CD14-positive monocyte (primary cell): Measurements from ENCODE around the gene AURKAIP1. TPM values are rescaled to one million over a fixed set of nuclear protein-coding genes. Genes with fewer than 3 reads are reported as not detected.

Source experiments
- DNase-seq, 3 donors: peaks; one replicate each; pipeline ENCODE4 v3.0.0-alpha.2; 2011 to 2022
- H2AFZ ChIP-seq: 2 replicates; pipeline ENCODE4 v1.6.0; 2012; ENCODE audit warnings: mild to moderate bottlenecking, low read depth, low read length, inconsistent platforms; ENCODE audit not compliant: insufficient read depth, poor library complexity, severe bottlenecking
- H3K27ac ChIP-seq, 2 donors: 1 replicate in 1 of 2; 2 replicates in 1 of 2; pipeline ENCODE4 v1.5.1; 2012 to 2013; ENCODE audit warnings: low read length in 2 of 2, control low read depth in 1 of 2, inconsistent platforms in 1 of 2, low read depth in 1 of 2, mild to moderate bottlenecking in 1 of 2
- H3K27me3 ChIP-seq, 2 donors: one replicate each; pipeline versions ENCODE4 v1.6.0 to v1.6.1; 2011 to 2013; ENCODE audit warnings: low read length in 2 of 2; ENCODE audit not compliant: control insufficient read depth in 2 of 2, insufficient read depth in 2 of 2
- H3K36me3 ChIP-seq, 2 donors: replicated peaks in 1 of 2; 1 replicate in 1 of 2; 2 replicates in 1 of 2; pipeline versions ENCODE4 v1.5.1 to v1.6.1; 2012 to 2013; ENCODE audit warnings: low read length in 2 of 2, control low read depth in 1 of 2, inconsistent platforms in 1 of 2, mild to moderate bottlenecking in 1 of 2; ENCODE audit not compliant: insufficient read depth in 2 of 2, control insufficient read depth in 1 of 2
- H3K4me1 ChIP-seq, 2 donors: 1 replicate in 1 of 2; 2 replicates in 1 of 2; pipeline versions ENCODE4 v1.5.1 to v1.6.1; 2012 to 2013; ENCODE audit warnings: low read length in 2 of 2, control low read depth in 1 of 2, inconsistent platforms in 1 of 2, mild to moderate bottlenecking in 1 of 2, moderate library complexity in 1 of 2; ENCODE audit not compliant: insufficient read depth in 2 of 2, control insufficient read depth in 1 of 2
- H3K4me2 ChIP-seq: replicated peaks from 2 replicates; pipeline ENCODE3; 2012; ENCODE audit warnings: low read length, moderate library complexity, mild to moderate bottlenecking; ENCODE audit not compliant: poor library complexity, severe bottlenecking; ENCODE audit errors: extremely low read depth
- H3K4me3 ChIP-seq, 3 experiments: fragments of 200-600 bp in 1 of 3; sonication (generic) in 1 of 3; replicated peaks in 1 of 3; 1 replicate in 2 of 3; 2 replicates in 1 of 3; pipeline ENCODE4 v1.5.1; 2011 to 2013; ENCODE audit warnings: low read length in 3 of 3, mild to moderate bottlenecking in 3 of 3, control low read depth in 2 of 3, low read depth in 2 of 3, inconsistent platforms in 1 of 3, moderate library complexity in 1 of 3
- H3K79me2 ChIP-seq: 2 replicates; pipeline ENCODE4 v1.6.0; 2012; ENCODE audit warnings: mild to moderate bottlenecking, control low read depth, inconsistent platforms, low read length, moderate library complexity; ENCODE audit not compliant: insufficient read depth
- H3K9ac ChIP-seq: 2 replicates; pipeline ENCODE4 v1.6.0; 2017; ENCODE audit warnings: low read length, mild to moderate bottlenecking; ENCODE audit not compliant: insufficient read depth, poor library complexity, severe bottlenecking
- H3K9me3 ChIP-seq, 2 donors: replicated peaks in 1 of 2; 1 replicate in 1 of 2; 2 replicates in 1 of 2; pipeline versions ENCODE4 v1.5.1 to v1.6.1; 2012 to 2013; ENCODE audit warnings: low read length in 2 of 2, control low read depth in 1 of 2; ENCODE audit not compliant: control insufficient read depth in 1 of 2, insufficient read depth in 1 of 2
- H4K20me1 ChIP-seq: 2 replicates; pipeline ENCODE4 v1.6.0; 2012; ENCODE audit warnings: mild to moderate bottlenecking, low read length, control low read depth, moderate library complexity; ENCODE audit not compliant: insufficient read depth
- H3K27ac Mint-ChIP-seq, 7 donors: one replicate each; pipeline ENCODE4 v1.8.0; 2020; ENCODE audit warnings: mild to moderate bottlenecking in 7 of 7, mixed read lengths in 7 of 7, moderate library complexity in 6 of 7, inconsistent platforms in 2 of 7
- H3K27me3 Mint-ChIP-seq, 3 donors: one replicate each; pipeline ENCODE4 v1.8.0; 2021 to 2022; ENCODE audit warnings: low read depth in 3 of 3, mild to moderate bottlenecking in 3 of 3, mixed read lengths in 3 of 3, moderate library complexity in 3 of 3, inconsistent platforms in 1 of 3
- H3K36me3 Mint-ChIP-seq, 2 donors: one replicate each; pipeline ENCODE4 v1.8.0; 2020; ENCODE audit warnings: mixed read lengths in 2 of 2, inconsistent platforms in 1 of 2, mild to moderate bottlenecking in 1 of 2
- H3K4me1 Mint-ChIP-seq: one replicate; pipeline ENCODE4 v1.8.0; 2020; ENCODE audit warnings: mild to moderate bottlenecking, mixed read lengths
- H3K4me3 Mint-ChIP-seq, 2 donors: one replicate each; pipeline ENCODE4 v1.8.0; 2020; ENCODE audit warnings: mild to moderate bottlenecking in 2 of 2, mixed read lengths in 2 of 2, moderate library complexity in 1 of 2
- H3K9me3 Mint-ChIP-seq, 7 donors: one replicate each; pipeline ENCODE4 v1.8.0; 2020 to 2022; ENCODE audit warnings: mixed read lengths in 7 of 7, mild to moderate bottlenecking in 6 of 7, moderate library complexity in 6 of 7, inconsistent platforms in 2 of 7
- WGBS: methylation state at CpG from one replicate; pipeline ENCODE4 v1.1.5; 2013; ENCODE audit warnings: missing lambda C conversion rate; ENCODE audit not compliant: insufficient coverage; 5-methylcytosine and 5-hydroxymethylcytosine counted together
- intact Hi-C, 2 donors: fragments of 100-400 bp; cut with micrococcal nuclease; formaldehyde crosslinking; loops; one replicate each; pipeline versions ENCODE4 v1.15.0 to v1.15.1; 2023
- polyA plus RNA-seq, 3 donors: library from polyadenylated mRNA; depleted of rRNA in 1 of 3; unstranded in 2 of 3; stranded (reverse) in 1 of 3; fragments of 300-500 nt in 2 of 3; fragments of >200 nt in 1 of 3; fragmentation: Illumina TruSeq in 2 of 3; gene quantifications; 1 replicate in 2 of 3; 2 replicates in 1 of 3; pipeline ENCODE4 v1.2.3, GENCODE V29; 2012 to 2021
- TF ChIP-seq, protein P1 (sequence below): fragments of 200-600 bp; IDR thresholded peaks from one replicate; pipeline ENCODE4 v1.8.0; 2022; ENCODE audit warnings: antibody characterized with exemption, mild to moderate bottlenecking

AURKAIP1 gene
- polyA plus RNA-seq, 3 donors = 59.1 to 160 (median 134) TPM

DNA sequence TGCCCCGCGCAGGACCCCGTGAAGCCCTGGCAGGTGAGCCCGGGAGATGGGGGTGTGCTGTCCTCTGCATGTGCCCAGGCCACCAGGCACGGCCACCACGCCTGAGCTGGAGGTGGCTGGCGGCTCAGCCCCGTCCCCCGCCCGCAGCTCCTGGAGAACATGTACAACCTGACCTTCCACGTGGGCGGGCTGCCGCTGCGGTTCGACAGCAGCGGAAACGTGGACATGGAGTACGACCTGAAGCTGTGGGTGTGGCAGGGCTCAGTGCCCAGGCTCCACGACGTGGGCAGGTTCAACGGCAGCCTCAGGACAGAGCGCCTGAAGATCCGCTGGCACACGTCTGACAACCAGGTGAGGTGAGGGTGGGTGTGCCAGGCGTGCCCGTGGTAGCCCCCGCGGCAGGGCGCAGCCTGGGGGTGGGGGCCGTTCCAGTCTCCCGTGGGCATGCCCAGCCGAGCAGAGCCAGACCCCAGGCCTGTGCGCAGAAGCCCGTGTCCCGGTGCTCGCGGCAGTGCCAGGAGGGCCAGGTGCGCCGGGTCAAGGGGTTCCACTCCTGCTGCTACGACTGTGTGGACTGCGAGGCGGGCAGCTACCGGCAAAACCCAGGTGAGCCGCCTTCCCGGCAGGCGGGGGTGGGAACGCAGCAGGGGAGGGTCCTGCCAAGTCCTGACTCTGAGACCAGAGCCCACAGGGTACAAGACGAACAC lies 42.1 kb downstream of the AURKAIP1 start:
- peaks cover 0 to 13% of the 10 kb centered on the region in 2 donors for H3K36me3 ChIP-seq
- intact Hi-C loops = no loop called here
- H2AFZ ChIP-seq = no peak overlapping the region
- H3K27ac Mint-ChIP-seq = no peak overlapping the region
- H3K4me1 ChIP-seq = no peaks in the 10 kb centered on the region
- no peaks in the 10 kb centered on the region for H4K20me1 ChIP-seq
- H3K36me3 Mint-ChIP-seq = peaks cover 0 to 9% of the 10 kb centered on the region in 2 donors
- H3K4me1 Mint-ChIP-seq = no peaks in the 10 kb centered on the region
- H3K4me2 ChIP-seq = no peak overlapping the region
- no peak for DNase-seq
- no peak overlapping the region for H3K4me3 Mint-ChIP-seq
- H3K9me3 ChIP-seq = no peaks in the 10 kb centered on the region
- TF ChIP-seq, protein P1, sequence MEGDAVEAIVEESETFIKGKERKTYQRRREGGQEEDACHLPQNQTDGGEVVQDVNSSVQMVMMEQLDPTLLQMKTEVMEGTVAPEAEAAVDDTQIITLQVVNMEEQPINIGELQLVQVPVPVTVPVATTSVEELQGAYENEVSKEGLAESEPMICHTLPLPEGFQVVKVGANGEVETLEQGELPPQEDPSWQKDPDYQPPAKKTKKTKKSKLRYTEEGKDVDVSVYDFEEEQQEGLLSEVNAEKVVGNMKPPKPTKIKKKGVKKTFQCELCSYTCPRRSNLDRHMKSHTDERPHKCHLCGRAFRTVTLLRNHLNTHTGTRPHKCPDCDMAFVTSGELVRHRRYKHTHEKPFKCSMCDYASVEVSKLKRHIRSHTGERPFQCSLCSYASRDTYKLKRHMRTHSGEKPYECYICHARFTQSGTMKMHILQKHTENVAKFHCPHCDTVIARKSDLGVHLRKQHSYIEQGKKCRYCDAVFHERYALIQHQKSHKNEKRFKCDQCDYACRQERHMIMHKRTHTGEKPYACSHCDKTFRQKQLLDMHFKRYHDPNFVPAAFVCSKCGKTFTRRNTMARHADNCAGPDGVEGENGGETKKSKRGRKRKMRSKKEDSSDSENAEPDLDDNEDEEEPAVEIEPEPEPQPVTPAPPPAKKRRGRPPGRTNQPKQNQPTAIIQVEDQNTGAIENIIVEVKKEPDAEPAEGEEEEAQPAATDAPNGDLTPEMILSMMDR = no peak
- no peaks in the 10 kb centered on the region for H3K27me3 Mint-ChIP-seq
- no peaks in the 10 kb centered on the region for H3K27me3 ChIP-seq
- no peak overlapping the region for H3K27ac ChIP-seq
- H3K4me3 ChIP-seq = no peak overlapping the region
- H3K79me2 ChIP-seq = no peaks in the 10 kb centered on the region
- peaks cover 0 to 3% (median 0%) of the 10 kb centered on the region in 7 donors for H3K9me3 Mint-ChIP-seq
- whole genome bisulfite sequencing = 90% methylated on average over 46 of the region's 48 CpGs
- H3K9ac ChIP-seq = no peak overlapping the region

DNA sequence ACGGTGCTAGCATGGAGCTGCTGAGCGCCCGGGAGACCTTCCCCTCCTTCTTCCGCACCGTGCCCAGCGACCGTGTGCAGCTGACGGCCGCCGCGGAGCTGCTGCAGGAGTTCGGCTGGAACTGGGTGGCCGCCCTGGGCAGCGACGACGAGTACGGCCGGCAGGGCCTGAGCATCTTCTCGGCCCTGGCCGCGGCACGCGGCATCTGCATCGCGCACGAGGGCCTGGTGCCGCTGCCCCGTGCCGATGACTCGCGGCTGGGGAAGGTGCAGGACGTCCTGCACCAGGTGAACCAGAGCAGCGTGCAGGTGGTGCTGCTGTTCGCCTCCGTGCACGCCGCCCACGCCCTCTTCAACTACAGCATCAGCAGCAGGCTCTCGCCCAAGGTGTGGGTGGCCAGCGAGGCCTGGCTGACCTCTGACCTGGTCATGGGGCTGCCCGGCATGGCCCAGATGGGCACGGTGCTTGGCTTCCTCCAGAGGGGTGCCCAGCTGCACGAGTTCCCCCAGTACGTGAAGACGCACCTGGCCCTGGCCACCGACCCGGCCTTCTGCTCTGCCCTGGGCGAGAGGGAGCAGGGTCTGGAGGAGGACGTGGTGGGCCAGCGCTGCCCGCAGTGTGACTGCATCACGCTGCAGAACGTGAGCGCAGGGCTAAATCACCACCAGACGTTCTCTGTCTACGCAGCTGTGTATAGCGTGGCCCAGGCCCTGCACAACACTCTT lies 42.8 kb downstream of the AURKAIP1 start:
- intact Hi-C loops = no loop called here
- Mint-ChIP-seq H3K27ac (no peak overlapping the region), H3K9me3 (peaks cover 0 to 3% (median 0%) of the 10 kb centered on the region in 7 donors), H3K36me3 (peaks cover 4 to 10% of the 10 kb centered on the region in 2 donors), H3K4me1 (no peaks in the 10 kb centered on the region), H3K27me3 (no peaks in the 10 kb centered on the region), H3K4me3 (no peak overlapping the region)
- Histone ChIP-seq H3K9ac (no peak overlapping the region), H3K4me2 (no peak overlapping the region), H4K20me1 (no peaks in the 10 kb centered on the region), H3K4me1 (no peaks in the 10 kb centered on the region), H3K27me3 (no peaks in the 10 kb centered on the region), H3K27ac (no peak overlapping the region), H3K4me3 (no peak overlapping the region), H3K79me2 (no peaks in the 10 kb centered on the region), H3K36me3 (peaks cover 6 to 14% of the 10 kb centered on the region in 2 donors), H3K9me3 (no peaks in the 10 kb centered on the region), H2AFZ (no peak overlapping the region)
- 94% methylated on average over 57 of the region's 57 CpGs for WGBS
- no peak for DNase-seq
- TF ChIP-seq, protein P1 = no peak
